DOHH2 (cell line): ENCODE measurements around the gene SAAL1.

Experiments used
- H3F3A ChIP-seq: fragments of 200-600 bp; sonication (generic), shearing (Covaris generic); 2 replicates; pipeline ENCODE4 v1.6.0; 2016; ENCODE audit warnings: antibody characterized with exemption, mild to moderate bottlenecking; ENCODE audit not compliant: control insufficient read depth, insufficient read depth
- H3K27ac ChIP-seq: fragments of 200-600 bp; sonication (generic); 2 replicates; pipeline ENCODE4 v1.5.1; 2014; ENCODE audit warnings: low read depth, mild to moderate bottlenecking, low read length, moderate library complexity
- H3K27me3 ChIP-seq: fragments of 200-600 bp; sonication (generic); 2 replicates; pipeline ENCODE4 v1.6.1; 2014; ENCODE audit warnings: mild to moderate bottlenecking, low read length, mixed read lengths; ENCODE audit not compliant: control insufficient read depth
- H3K36me3 ChIP-seq: fragments of 200-600 bp; sonication (generic); 2 replicates; pipeline ENCODE4 v1.6.1; 2014; ENCODE audit warnings: mild to moderate bottlenecking, low read length, moderate library complexity, mixed read lengths; ENCODE audit not compliant: control insufficient read depth
- H3K4me1 ChIP-seq: fragments of 200-600 bp; sonication (generic); 2 replicates; pipeline ENCODE4 v1.6.1; 2014; ENCODE audit warnings: mild to moderate bottlenecking, low read length, mixed read lengths; ENCODE audit not compliant: control insufficient read depth
- H3K4me2 ChIP-seq: fragments of 200-600 bp; sonication (generic); 2 replicates; pipeline ENCODE4 v1.6.0; 2014; ENCODE audit warnings: mild to moderate bottlenecking, low read length, moderate library complexity
- H3K4me3 ChIP-seq: fragments of 200-600 bp; sonication (generic); 2 replicates; pipeline ENCODE4 v1.5.1; 2014; ENCODE audit warnings: mild to moderate bottlenecking, low read length, mixed read lengths
- H3K79me2 ChIP-seq: fragments of 200-600 bp; sonication (generic); 2 replicates; pipeline ENCODE4 v1.6.1; 2014; ENCODE audit warnings: mild to moderate bottlenecking, low read length, mixed read lengths; ENCODE audit not compliant: control insufficient read depth
- H3K9me2 ChIP-seq: fragments of 200-600 bp; sonication (generic); replicated peaks from 2 replicates; pipeline ENCODE4 v1.6.1; 2014; ENCODE audit warnings: mild to moderate bottlenecking, low read length, mixed read lengths; ENCODE audit not compliant: control insufficient read depth
- H3K9me3 ChIP-seq: fragments of 200-600 bp; sonication (generic); 2 replicates; pipeline ENCODE4 v1.6.1; 2014; ENCODE audit warnings: antibody characterized with exemption, low read length, mixed read lengths; ENCODE audit not compliant: control insufficient read depth, insufficient read depth
- H4K20me1 ChIP-seq: fragments of 200-600 bp; sonication (generic); 2 replicates; pipeline ENCODE4 v1.6.0; 2014; ENCODE audit warnings: low read depth, mild to moderate bottlenecking, antibody characterized with exemption, low read length, moderate library complexity; ENCODE audit not compliant: control insufficient read depth, insufficient read depth
- EZH2phosphoT487 ChIP-seq: fragments of 200-600 bp; sonication (generic); IDR thresholded peaks from 2 replicates; pipeline ENCODE4 v1.6.1; 2017; ENCODE audit warnings: borderline replicate concordance, mild to moderate bottlenecking, antibody characterized with exemption, low read length, moderate library complexity, mixed read lengths
- TF ChIP-seq, protein P1 (sequence below): fragments of 200-600 bp; sonication (generic); IDR thresholded peaks from one replicate; pipeline ENCODE4 v1.5.1; 2014; ENCODE audit warnings: antibody characterized with exemption, mild to moderate bottlenecking, low read depth, low read length; ENCODE audit not compliant: poor library complexity, severe bottlenecking

SAAL1 gene

DNA sequence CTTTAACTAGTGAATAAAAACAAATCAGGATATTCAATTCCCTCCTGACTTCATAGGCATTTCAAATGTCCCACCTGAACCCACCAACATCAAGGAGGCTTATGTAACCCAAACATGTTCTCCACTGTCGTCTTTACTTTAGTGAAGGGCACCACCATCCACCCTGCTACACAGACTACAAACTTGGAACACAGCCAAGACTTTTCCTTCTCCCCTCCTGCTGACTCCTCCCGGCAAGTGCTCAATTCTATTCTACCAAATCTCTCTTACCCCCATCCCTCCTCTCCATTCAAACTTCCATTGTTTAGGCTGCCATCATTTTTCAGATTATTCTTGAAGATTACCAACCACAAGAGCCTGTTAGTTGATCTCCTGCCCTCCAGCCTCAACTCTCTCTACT, 24.3 kb downstream of the SAAL1 start:
- Histone ChIP-seq H4K20me1 (no peaks in the 10 kb centered on the region), H3K36me3 (peaks cover 71% of the 10 kb centered on the region), H3K9me3 (no peaks in the 10 kb centered on the region), H3K9me2 (no peaks in the 10 kb centered on the region), H3K27ac (no peak overlapping the region), H3K4me3 (no peak overlapping the region), H3K4me2 (no peak overlapping the region), H3F3A (no peaks in the 10 kb centered on the region; the same call in 1 of the 2 replicates), H3K79me2 (no peaks in the 10 kb centered on the region), H3K4me1 (no peaks in the 10 kb centered on the region), H3K27me3 (no peaks in the 10 kb centered on the region)
- no peak for TF ChIP-seq EZH2phosphoT487
- TF ChIP-seq, protein P1, sequence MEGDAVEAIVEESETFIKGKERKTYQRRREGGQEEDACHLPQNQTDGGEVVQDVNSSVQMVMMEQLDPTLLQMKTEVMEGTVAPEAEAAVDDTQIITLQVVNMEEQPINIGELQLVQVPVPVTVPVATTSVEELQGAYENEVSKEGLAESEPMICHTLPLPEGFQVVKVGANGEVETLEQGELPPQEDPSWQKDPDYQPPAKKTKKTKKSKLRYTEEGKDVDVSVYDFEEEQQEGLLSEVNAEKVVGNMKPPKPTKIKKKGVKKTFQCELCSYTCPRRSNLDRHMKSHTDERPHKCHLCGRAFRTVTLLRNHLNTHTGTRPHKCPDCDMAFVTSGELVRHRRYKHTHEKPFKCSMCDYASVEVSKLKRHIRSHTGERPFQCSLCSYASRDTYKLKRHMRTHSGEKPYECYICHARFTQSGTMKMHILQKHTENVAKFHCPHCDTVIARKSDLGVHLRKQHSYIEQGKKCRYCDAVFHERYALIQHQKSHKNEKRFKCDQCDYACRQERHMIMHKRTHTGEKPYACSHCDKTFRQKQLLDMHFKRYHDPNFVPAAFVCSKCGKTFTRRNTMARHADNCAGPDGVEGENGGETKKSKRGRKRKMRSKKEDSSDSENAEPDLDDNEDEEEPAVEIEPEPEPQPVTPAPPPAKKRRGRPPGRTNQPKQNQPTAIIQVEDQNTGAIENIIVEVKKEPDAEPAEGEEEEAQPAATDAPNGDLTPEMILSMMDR: no peak

- no peak overlapping the region for H3K4me3 ChIP-seq
- H4K20me1 ChIP-seq: no peaks in the 10 kb centered on the region
- no peaks in the 10 kb centered on the region for H3K79me2 ChIP-seq
- no peaks in the 10 kb centered on the region for H3K27me3 ChIP-seq
- H3K4me2 ChIP-seq: no peak overlapping the region
- H3F3A ChIP-seq: no peaks in the 10 kb centered on the region; the same call in 1 of the 2 replicates
- no peaks in the 10 kb centered on the region for H3K9me3 ChIP-seq
- no peaks in the 10 kb centered on the region for H3K9me2 ChIP-seq
- H3K4me1 ChIP-seq: no peaks in the 10 kb centered on the region
- no peak overlapping the region for H3K27ac ChIP-seq
- H3K36me3 ChIP-seq: peaks cover 66% of the 10 kb centered on the region
- TF ChIP-seq, protein P1: no peak
- TF ChIP-seq EZH2phosphoT487: no peak
Observed at GRCh38 chr11:18080451-18080850, 25.4 kb downstream of the SAAL1 start.

DNA sequence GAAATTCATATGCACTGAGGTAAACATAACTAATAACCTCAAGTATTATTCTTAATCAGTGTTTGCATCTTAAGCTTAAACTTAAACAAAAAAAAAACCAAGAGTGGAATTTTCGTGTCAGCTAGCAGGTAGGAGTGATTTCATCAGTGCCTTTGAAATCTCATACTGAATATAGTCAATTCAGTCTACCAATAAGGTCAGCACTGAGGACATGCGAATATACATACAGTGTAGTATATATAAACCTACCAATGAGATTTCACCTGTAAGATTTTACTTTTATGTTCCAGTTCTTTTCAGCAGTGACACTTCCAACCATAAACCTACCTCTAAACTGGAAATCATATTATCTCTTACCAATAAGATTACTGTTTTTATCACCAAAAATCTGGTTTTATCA, 27.0 kb downstream of the SAAL1 start:
- no peak for TF ChIP-seq EZH2phosphoT487
- TF ChIP-seq, protein P1: no peak
- H3K9me3 ChIP-seq: no peaks in the 10 kb centered on the region
- H3K27me3 ChIP-seq: no peaks in the 10 kb centered on the region
- no peaks in the 10 kb centered on the region for H3K9me2 ChIP-seq
- no peak overlapping the region for H3K27ac ChIP-seq
- no peaks in the 10 kb centered on the region; the same call in 1 of the 2 replicates for H3F3A ChIP-seq
- no peaks in the 10 kb centered on the region for H3K79me2 ChIP-seq
- H3K4me2 ChIP-seq: no peak overlapping the region
- H3K36me3 ChIP-seq: peaks cover 53% of the 10 kb centered on the region
- no peak overlapping the region for H3K4me3 ChIP-seq
- H3K4me1 ChIP-seq: no peaks in the 10 kb centered on the region
- no peaks in the 10 kb centered on the region for H4K20me1 ChIP-seq
